Measurements from ENCODE around the gene ARHGAP1. TPM values are rescaled to one million over a fixed set of nuclear protein-coding genes. Genes with fewer than 3 reads are reported as not detected.

The ARHGAP1 gene
- total RNA-seq, 3 donors from 2014 or later: 76.4 to 95.2 (median 90.6) TPM

GRCh38 chr11:46736146-46736545 is 35.7 kb upstream of the ARHGAP1 start:
- Histone ChIP-seq H3K36me3 (ENCODE audit: low read depth) (no peaks in the 10 kb centered on the region), H3K4me1 (ENCODE audit: low read depth) (no peaks in the 10 kb centered on the region), H3K9me3 (no peaks in the 10 kb centered on the region), H3K4me3 (no peak overlapping the region)
- ATAC-seq (no peak), DNase-seq (no peak)
- intact Hi-C loops (cut with DNase I, micrococcal nuclease): no loop called here
- no peak for TF ChIP-seq CTCF (IDR thresholded peaks at IDR 0.05)

GRCh38 chr11:46733234-46733633 is 32.8 kb upstream of the ARHGAP1 start:
- no peaks in the 10 kb centered on the region for H3K4me1 ChIP-seq (ENCODE audit: low read depth)
- no peak overlapping the region for H3K4me3 ChIP-seq
- intact Hi-C loops (cut with DNase I, micrococcal nuclease): no loop called here
- no peaks in the 10 kb centered on the region for H3K9me3 ChIP-seq
- no peak for TF ChIP-seq CTCF (IDR thresholded peaks at IDR 0.05)
- no peak for DNase-seq
- H3K36me3 ChIP-seq (ENCODE audit: low read depth): no peaks in the 10 kb centered on the region
- ATAC-seq: no peak

- no peaks in the 10 kb centered on the region for H3K4me1 ChIP-seq (ENCODE audit: low read depth)
- DNase-seq (no peak), ATAC-seq (no peak)
- TF ChIP-seq CTCF (IDR thresholded peaks at IDR 0.05): no peak
- intact Hi-C loops (cut with DNase I, micrococcal nuclease): no loop called here
- H3K36me3 ChIP-seq (ENCODE audit: low read depth): no peaks in the 10 kb centered on the region
- no peak overlapping the region for H3K4me3 ChIP-seq
- no peaks in the 10 kb centered on the region for H3K9me3 ChIP-seq
These were observed 31.1 kb upstream of the ARHGAP1 start for GRCh38 chr11:46731545-46731944.

- Histone ChIP-seq H3K4me1 (ENCODE audit: low read depth) (no peaks in the 10 kb centered on the region), H3K4me3 (no peak overlapping the region), H3K9me3 (no peaks in the 10 kb centered on the region), H3K36me3 (ENCODE audit: low read depth) (no peaks in the 10 kb centered on the region)
- intact Hi-C loops (cut with DNase I, micrococcal nuclease): no loop called here
- no peak for TF ChIP-seq CTCF (IDR thresholded peaks at IDR 0.05)
- ATAC-seq (no peak), DNase-seq (no peak)
These were observed 28.9 kb upstream of the ARHGAP1 start for GRCh38 chr11:46729110-46730027.

GRCh38 chr11:46728659-46729040 is 28.2 kb upstream of the ARHGAP1 start:
- DNase-seq (no peak), ATAC-seq (no peak)
- no peaks in the 10 kb centered on the region for H3K36me3 ChIP-seq (ENCODE audit: low read depth)
- H3K9me3 ChIP-seq: no peaks in the 10 kb centered on the region
- no peak overlapping the region for H3K4me3 ChIP-seq
- no peaks in the 10 kb centered on the region for H3K4me1 ChIP-seq (ENCODE audit: low read depth)
- TF ChIP-seq CTCF (IDR thresholded peaks at IDR 0.05): no peak
- intact Hi-C loops (cut with DNase I, micrococcal nuclease): no loop called here
